PC-9 (cell line): ENCODE results near the gene OR52J3.

Experiments
- EZH2 ChIP-seq: fragments of 200-600 bp; sonication (generic); IDR thresholded peaks from 2 replicates; pipeline ENCODE4 v1.8.0; 2017; ENCODE audit warnings: antibody characterized with exemption, low read depth
- TF ChIP-seq, protein P1 (sequence below): fragments of 200-600 bp; sonication (generic); conservative IDR thresholded peaks from 2 replicates; pipeline ENCODE4 v1.6.1; 2017; ENCODE audit warnings: mixed run types, antibody characterized with exemption, mild to moderate bottlenecking, moderate library complexity

DNA sequence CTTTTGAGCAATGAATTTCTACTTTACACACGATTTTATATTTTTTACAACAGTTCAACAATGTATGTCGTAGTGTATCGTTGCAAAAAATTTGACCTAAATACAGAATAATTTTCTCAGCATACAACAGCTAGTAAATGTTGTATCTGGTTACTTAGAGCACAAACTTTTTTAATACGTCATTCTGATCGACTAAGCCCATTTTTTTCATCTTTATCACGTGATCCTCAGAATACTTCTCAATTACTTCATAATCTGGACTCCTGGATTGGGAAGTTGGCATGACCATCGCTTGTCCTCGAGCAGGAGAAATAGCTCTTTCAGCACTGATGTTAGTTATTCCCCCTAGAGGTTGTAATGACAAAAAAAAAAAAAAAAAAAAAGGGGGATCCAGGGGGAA is 35.1 kb upstream of the OR52J3 start:
- TF ChIP-seq, protein P1, sequence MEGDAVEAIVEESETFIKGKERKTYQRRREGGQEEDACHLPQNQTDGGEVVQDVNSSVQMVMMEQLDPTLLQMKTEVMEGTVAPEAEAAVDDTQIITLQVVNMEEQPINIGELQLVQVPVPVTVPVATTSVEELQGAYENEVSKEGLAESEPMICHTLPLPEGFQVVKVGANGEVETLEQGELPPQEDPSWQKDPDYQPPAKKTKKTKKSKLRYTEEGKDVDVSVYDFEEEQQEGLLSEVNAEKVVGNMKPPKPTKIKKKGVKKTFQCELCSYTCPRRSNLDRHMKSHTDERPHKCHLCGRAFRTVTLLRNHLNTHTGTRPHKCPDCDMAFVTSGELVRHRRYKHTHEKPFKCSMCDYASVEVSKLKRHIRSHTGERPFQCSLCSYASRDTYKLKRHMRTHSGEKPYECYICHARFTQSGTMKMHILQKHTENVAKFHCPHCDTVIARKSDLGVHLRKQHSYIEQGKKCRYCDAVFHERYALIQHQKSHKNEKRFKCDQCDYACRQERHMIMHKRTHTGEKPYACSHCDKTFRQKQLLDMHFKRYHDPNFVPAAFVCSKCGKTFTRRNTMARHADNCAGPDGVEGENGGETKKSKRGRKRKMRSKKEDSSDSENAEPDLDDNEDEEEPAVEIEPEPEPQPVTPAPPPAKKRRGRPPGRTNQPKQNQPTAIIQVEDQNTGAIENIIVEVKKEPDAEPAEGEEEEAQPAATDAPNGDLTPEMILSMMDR: no peak
- TF ChIP-seq EZH2: no peak
